CD4-positive, alpha-beta T cell treated with Interleukin-6 at 100 ng/mL for 8 hours (primary cell): Measurements from ENCODE around the gene SLC22A23.

ENCODE experiments used
- DNase-seq: peaks from one replicate; pipeline ENCODE4 v3.0.0-alpha.2; 2020; ENCODE audit warnings: mixed read lengths, low spot score

The SLC22A23 gene

GRCh38 chr6:3471711-3472110 is 14.9 kb upstream of the SLC22A23 start:
- no peak for DNase-seq

DNA sequence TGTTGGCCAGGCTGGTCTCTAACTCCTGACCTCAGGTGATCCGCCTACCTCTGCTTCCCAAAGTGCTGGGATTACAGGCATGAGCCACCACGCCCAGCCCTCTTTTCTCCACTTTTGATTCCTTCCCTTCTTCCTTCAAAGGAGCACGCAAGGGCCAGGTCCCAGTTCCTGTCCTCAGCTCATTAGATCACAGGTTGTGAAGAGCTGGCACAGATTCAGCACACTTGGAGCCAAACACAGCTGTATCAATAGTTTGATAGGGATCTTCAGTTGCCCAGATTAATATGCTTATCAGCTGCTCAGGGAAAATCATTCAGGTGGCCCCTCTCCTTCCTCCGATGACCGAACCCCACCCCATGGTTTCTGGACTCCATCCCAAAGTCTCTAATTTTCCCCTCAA is 14.4 kb upstream of the SLC22A23 start:
- no peak for DNase-seq

GRCh38 chr6:3468585-3468984 is 11.7 kb upstream of the SLC22A23 start:
- DNase-seq = no peak

GRCh38 chr6:3467996-3468395 is 11.1 kb upstream of the SLC22A23 start:
- DNase-seq = no peak

DNA sequence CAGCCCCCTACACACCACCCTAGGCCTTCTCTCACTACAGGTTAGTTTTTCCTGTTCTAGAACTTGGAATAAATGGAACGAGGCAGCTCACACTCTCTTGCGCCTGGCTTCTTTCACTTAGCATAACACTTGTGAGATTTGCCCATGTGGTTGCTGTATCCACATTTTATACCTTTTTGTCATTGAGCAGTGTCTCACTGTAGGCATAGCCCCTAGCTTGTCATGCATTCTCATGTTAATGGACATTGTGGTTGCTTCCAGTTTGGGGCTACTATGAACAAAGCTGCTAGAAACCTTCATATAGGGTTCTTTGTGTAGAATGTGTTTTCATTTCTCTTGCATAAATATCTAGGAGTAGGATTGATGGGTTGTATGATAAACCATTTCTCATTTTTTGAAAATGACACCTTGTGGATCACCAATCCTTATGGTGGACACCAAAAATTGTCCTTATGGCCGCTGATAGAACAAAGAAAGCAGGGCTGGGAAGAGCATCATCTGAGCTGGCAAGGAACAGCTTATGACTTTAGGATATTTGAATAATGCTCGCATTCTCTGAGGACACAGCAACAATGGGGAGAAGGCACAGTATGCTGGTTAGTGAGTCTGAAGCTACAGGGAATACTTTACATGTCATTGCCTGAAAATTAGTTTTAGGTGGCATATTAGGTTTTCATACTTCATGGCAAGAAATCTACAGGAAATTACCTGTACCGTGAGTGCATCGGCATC is 9.8 kb upstream of the SLC22A23 start:
- no peak for DNase-seq

DNA sequence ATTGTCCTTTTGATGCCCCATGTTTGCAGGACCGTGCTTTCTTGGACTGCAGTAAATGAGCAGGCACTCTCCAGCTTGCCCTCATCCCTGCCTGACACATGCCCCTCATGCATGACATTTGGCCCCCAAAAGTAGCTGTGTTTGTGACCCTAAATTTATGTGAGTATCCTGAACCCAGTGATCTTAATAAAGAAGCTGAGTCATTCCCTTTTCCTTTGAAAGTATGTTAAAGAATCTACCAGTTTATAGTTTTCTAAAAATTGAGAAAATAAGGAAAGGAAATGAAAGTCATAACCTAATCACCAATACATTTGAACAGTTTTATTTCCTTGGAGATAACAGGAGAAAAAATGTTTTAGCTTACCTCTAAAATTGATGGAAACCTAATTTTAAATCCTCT is 3.4 kb upstream of the SLC22A23 start:
- no peak for DNase-seq

- DNase-seq = no peak
Measured at GRCh38 chr6:3458706-3459421, 2.0 kb upstream of the SLC22A23 start.

DNA sequence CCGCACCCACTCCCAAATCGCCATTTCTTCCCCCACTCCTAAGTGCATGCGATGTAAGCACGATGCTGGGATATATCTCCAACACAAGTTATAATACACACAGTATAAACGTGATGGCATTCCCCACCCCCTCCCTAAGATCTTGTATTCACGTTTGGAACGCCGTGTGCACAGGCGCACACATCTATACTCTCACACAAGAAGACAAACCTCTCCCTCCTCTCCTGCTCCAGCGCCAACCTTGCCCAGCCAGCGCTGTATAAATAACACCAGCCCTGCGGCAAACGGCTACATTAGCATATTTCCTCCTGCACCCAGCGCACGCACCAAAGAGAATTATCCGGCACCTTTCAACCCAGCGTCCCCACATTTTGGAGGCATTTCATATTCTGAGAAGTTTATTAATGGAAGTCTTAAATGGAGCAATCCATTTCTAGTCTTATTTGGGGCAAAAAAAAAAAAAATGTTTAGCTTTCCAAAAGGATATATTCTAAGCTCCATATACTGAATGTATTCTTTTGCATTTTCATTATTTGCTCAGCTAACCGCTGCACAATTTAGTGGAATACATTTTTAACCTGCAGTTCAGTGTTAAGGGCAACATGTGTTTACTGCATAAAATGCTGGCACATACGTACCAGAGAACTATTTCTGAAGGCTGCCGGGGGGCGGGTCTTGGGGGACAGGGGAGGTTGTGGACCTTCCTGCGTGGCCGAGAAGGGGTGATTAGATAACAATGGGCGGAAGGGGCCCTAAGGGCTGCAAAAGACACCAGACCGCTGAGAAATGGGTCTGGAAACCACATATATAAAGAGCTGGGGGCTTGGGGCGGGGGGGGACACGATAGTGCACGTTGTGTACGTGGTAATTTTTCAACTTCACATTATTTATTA is 1.1 kb upstream of the SLC22A23 start:
- peak; percentile 24 for DNase-seq

DNA sequence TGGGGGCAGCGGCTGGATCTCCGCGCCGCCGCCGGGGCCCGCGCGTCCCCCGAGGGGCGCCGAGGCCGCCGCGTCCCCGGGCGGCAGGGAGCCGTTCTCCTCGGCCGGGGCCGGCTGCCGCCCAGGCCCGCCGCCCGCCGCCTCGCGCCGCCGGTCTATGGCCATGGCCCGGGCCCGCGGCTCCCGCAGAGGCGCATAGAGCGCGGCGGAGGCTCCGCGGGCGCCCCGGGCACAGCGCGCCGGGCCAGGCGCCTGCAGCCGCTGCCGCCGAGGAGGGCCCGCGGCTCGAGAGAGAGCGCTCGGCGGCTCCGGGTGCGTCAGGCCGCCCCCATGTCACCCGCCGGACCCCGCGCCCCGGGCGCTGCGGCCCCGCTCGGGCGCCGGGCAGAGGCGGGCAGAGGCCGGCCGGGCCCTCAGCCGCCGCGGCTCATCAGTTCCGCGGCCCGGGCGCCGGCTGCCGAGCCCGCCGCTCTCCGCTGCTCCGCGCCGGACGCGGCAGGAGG is 404 bp downstream of the SLC22A23 start:
- DNase-seq = no peak

DNA sequence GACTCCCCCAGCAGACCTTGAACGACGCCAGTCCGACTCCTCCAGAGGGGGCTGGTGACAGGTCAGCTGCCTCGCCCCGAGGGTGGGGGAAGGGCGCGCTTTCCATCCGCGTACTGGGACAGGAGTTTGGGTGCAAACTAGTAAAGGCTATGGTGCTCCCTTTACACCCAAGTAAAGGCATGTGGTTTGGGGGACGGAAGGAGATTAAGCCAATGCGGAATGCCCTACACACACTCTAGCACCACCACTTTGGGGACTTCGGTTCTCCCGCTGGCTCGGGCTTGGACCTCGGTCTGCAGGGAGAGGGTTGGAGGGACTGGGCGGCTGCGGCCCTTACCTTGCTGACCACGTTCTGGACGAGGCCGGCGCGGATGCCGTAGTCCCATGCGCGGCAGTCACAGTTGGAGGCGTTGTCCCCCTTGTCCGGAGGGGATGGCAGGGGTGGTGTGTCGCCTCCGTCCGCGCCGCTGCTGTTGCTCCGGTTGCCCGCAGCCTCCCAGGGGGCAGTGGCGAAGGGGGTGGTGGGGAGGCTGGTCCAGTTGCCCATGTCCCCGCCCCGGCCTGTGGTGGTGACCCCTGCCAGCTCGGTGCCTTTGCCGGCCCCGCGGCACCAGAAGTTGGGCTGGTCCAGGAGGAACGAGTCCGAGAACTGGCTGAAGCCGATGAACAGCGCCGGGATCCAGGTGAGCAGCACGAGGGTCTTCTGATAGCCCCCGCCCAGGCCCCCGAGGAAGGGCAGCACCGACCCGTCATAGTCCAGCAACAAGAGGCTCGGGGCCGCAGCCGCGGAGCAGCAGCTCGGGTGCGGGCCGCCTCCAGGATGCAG is 1.1 kb downstream of the SLC22A23 start:
- no peak for DNase-seq

DNA sequence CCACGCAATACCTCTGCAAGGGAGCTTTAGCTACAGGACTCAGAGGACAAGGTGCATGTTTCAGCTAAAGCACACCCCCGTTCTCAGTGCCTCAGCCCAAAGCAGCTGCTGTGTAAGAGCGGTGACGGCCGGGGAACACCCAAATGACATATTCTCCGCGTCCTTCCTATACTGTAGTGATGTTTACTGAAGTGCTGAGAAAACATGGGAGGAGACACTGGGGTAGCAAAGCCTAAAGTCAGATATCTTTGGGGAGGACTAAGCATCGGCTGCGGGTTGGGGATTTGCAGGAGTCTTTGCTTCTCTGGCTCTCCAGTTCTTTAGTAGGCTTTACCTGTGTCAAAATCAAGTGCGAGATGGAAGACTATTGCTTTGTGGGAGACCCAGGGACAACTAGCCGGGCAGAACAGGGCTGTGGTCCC is 1.7 kb downstream of the SLC22A23 start:
- DNase-seq = peak; percentile 29

GRCh38 chr6:3454273-3455010 is 2.4 kb downstream of the SLC22A23 start:
- no peak for DNase-seq

- no peak for DNase-seq
Measured at GRCh38 chr6:3453413-3454272, 3.2 kb downstream of the SLC22A23 start.

DNA sequence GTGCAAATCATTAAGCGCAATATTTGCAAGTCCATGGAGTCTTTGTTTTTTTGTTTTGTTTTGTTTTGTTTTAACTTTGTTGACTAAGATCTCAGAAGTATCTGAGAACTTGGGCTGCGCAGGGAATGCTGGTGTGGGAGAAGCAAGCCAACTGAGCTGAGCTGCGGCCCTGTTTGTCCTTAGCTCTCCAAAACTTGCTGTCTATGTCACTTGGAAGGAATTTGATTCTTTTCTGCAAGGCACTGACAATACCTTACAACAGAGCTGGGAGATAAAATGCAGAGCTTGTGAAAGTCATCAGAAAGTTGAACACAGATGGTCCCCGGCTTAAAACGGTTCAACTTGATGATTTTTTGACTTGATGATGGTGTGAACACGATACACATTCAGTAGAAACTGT is 5.4 kb downstream of the SLC22A23 start:
- DNase-seq = no peak

GRCh38 chr6:3450888-3451287 is 6.0 kb downstream of the SLC22A23 start:
- no peak for DNase-seq

DNA sequence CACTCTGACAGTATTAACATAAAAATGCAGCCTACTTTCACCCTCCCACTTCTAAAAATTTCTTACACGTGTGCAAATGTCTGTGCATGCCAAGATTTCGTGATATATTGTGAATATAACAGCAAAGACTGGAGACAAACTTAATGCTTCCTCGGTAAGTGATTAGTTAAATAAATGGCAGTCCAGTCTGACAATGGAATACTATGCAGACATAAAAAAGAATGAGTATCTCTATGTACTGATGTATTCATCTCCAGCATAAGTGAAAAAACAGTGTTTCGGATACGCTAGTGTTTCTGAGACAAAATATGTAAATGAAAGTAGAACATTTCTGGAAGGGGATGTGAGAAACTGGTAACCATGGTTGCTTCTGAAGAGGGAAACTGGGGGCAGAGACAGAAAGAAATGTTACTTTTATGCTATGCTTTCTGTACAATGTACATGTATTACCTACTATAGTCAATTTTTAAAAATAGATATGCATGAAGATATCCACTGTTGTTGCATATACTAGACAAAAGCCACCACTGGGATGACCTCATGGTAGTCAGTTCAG is 7.0 kb downstream of the SLC22A23 start:
- DNase-seq = no peak

DNA sequence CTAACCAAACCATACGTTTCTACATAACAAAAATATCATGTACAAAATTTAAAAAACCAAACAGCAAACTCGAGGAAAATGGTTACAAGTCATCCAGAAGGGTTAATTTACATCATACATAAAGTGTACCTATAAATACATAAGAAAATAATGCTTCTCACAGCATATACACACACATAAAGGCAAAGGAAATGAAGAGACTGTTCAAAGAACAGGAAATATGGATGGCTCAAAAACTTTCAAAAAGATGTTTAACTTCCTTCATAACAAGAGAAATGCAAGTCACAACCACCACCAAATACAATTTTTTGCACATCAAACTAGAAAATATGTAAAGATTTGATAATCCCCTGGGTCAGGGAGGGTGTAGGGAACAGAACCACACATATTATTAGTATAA is 7.5 kb downstream of the SLC22A23 start:
- DNase-seq = no peak

GRCh38 chr6:3447005-3447404 is 9.8 kb downstream of the SLC22A23 start:
- no peak for DNase-seq

DNA sequence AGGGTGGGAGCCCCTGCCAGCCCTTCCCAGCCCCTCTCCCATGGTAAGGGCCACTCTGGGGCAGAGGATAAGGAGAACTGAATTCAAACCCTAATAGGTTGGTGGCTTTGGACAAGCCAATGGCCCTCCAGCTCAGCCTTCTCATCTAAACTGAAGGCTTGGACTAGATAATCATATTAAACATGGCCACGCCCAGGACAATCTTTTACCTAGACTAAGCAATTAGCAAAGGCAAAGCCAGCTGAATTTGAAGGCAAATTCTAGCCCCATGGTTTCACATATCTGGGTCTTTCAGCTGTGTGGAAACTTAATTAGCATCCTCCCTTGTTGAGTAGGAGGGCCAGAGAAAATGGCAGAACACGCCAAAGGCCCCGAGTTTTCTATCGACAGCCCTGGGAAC is 10.7 kb downstream of the SLC22A23 start:
- no peak for DNase-seq
